Muscle of leg (tissue), 11 donors: ENCODE data around the gene SIRT7. TPM values are rescaled to one million over a fixed set of nuclear protein-coding genes. Genes with fewer than 3 reads are reported as not detected.

ENCODE experiments used
- DNase-seq: peaks from one replicate; pipeline ENCODE4 v3.0.0; 2013
- H3K27ac ChIP-seq: one replicate; pipeline ENCODE4 v1.5.1; 2013; ENCODE audit warnings: mild to moderate bottlenecking, low read length, control low read depth
- H3K27me3 ChIP-seq: one replicate; pipeline ENCODE4 v1.6.1; 2013; ENCODE audit warnings: low read length; ENCODE audit not compliant: control insufficient read depth, insufficient read depth
- H3K36me3 ChIP-seq: one replicate; pipeline ENCODE4 v1.6.1; 2013; ENCODE audit warnings: low read length; ENCODE audit not compliant: control insufficient read depth, insufficient read depth
- H3K4me1 ChIP-seq: one replicate; pipeline ENCODE4 v1.6.1; 2013; ENCODE audit warnings: low read length; ENCODE audit not compliant: control insufficient read depth, insufficient read depth
- H3K4me3 ChIP-seq: one replicate; pipeline ENCODE4 v1.5.1; 2013; ENCODE audit warnings: low read length, control low read depth
- H3K9me3 ChIP-seq: replicated peaks from 2 replicates; pipeline ENCODE4 v1.6.1; 2013; ENCODE audit warnings: low read depth, low read length; ENCODE audit not compliant: control insufficient read depth
- WGBS: methylation state at CpG from one replicate; pipeline ENCODE4 v1.1.5; 2013; ENCODE audit warnings: missing lambda C conversion rate; ENCODE audit not compliant: insufficient coverage; 5-methylcytosine and 5-hydroxymethylcytosine counted together
- polyA plus RNA-seq, 8 donors: library from polyadenylated mRNA; unstranded; fragments of 120-200 nt; gene quantifications; one replicate each; pipeline versions ENCODE4 v1.2.1 to v1.2.3, GENCODE V29; 2013; ENCODE audit warnings: inconsistent platforms in 1 of 8, low replicate concordance in 1 of 8; ENCODE audit not compliant: insufficient read length in 8 of 8, insufficient read depth in 1 of 8
- total RNA-seq: library from RNA; stranded (reverse); fragments of 120-200 nt; gene quantifications from one replicate; pipeline ENCODE4 v1.2.4, GENCODE V29; 2013

SIRT7 gene
- total and polyA plus RNA-seq, 9 donors: 6.0 to 9.7 (median 8.3) TPM

- under 1% methylated on average over 40 of the region's 40 CpGs for WGBS
- H3K9me3 ChIP-seq: no peaks in the 10 kb centered on the region
- peaks cover 67% of the 10 kb centered on the region for H3K36me3 ChIP-seq
- peaks cover 26% of the 10 kb centered on the region for H3K4me1 ChIP-seq
- no peak for DNase-seq
- peak overlapping the region; percentile 66 for H3K27ac ChIP-seq
- H3K27me3 ChIP-seq: no peaks in the 10 kb centered on the region
- H3K4me3 ChIP-seq: peak overlapping the region; percentile 62
Observed at GRCh38 chr17:81891303-81891552, 26.7 kb downstream of the SIRT7 start.

GRCh38 chr17:81890447-81891302 lies 27.3 kb downstream of the SIRT7 start:
- DNase-seq: no peak
- Histone ChIP-seq H3K4me1 (peaks cover 31% of the 10 kb centered on the region), H3K27ac (peak overlapping the region; percentile 66), H3K9me3 (no peaks in the 10 kb centered on the region), H3K27me3 (no peaks in the 10 kb centered on the region), H3K36me3 (peaks cover 69% of the 10 kb centered on the region), H3K4me3 (peak overlapping the region; percentile 62)
- 9% methylated on average over 58 of the region's 69 CpGs for WGBS

GRCh38 chr17:81889602-81890001 lies 28.4 kb downstream of the SIRT7 start:
- no peak overlapping the region for H3K27ac ChIP-seq
- H3K4me1 ChIP-seq: peaks cover 42% of the 10 kb centered on the region
- no peaks in the 10 kb centered on the region for H3K9me3 ChIP-seq
- WGBS: 85% methylated on average over 5 of the region's 9 CpGs
- DNase-seq: no peak
- H3K4me3 ChIP-seq: no peak overlapping the region
- no peaks in the 10 kb centered on the region for H3K27me3 ChIP-seq
- H3K36me3 ChIP-seq: peaks cover 72% of the 10 kb centered on the region

GRCh38 chr17:81888988-81889595 lies 28.9 kb downstream of the SIRT7 start:
- Histone ChIP-seq H3K36me3 (peaks cover 72% of the 10 kb centered on the region), H3K27me3 (no peaks in the 10 kb centered on the region), H3K4me1 (peaks cover 46% of the 10 kb centered on the region), H3K27ac (no peak overlapping the region), H3K9me3 (no peaks in the 10 kb centered on the region), H3K4me3 (no peak overlapping the region)
- DNase-seq: no peak
- 93% methylated on average over 13 of the region's 16 CpGs for whole genome bisulfite sequencing

GRCh38 chr17:81888105-81888987 lies 29.6 kb downstream of the SIRT7 start:
- H3K4me1 ChIP-seq: peaks cover 46% of the 10 kb centered on the region
- H3K27ac ChIP-seq: no peak overlapping the region
- H3K36me3 ChIP-seq: peaks cover 69% of the 10 kb centered on the region
- no peaks in the 10 kb centered on the region for H3K9me3 ChIP-seq
- 88% methylated on average over 28 of the region's 44 CpGs for WGBS
- H3K4me3 ChIP-seq: no peak overlapping the region
- DNase-seq: no peak
- H3K27me3 ChIP-seq: no peaks in the 10 kb centered on the region

- 80% methylated on average over 11 of the region's 11 CpGs for WGBS
- peaks cover 78% of the 10 kb centered on the region for H3K36me3 ChIP-seq
- H3K4me3 ChIP-seq: no peak overlapping the region
- H3K9me3 ChIP-seq: no peaks in the 10 kb centered on the region
- peak; percentile 42 for DNase-seq
- no peaks in the 10 kb centered on the region for H3K27me3 ChIP-seq
- peaks cover 39% of the 10 kb centered on the region for H3K4me1 ChIP-seq
- peak overlapping the region; percentile 87 for H3K27ac ChIP-seq
Observed at GRCh38 chr17:81885869-81886548, 32.0 kb downstream of the SIRT7 start.

GRCh38 chr17:81885454-81885853 lies 32.5 kb downstream of the SIRT7 start:
- 82% methylated on average over 10 of the region's 10 CpGs for WGBS
- peak; percentile 45 for DNase-seq

GRCh38 chr17:81884968-81885367 lies 33.0 kb downstream of the SIRT7 start:
- peaks cover 30% of the 10 kb centered on the region for H3K4me1 ChIP-seq
- H3K9me3 ChIP-seq: no peaks in the 10 kb centered on the region
- peaks cover 72% of the 10 kb centered on the region for H3K36me3 ChIP-seq
- no peaks in the 10 kb centered on the region for H3K27me3 ChIP-seq
- peak overlapping the region; percentile 87 for H3K27ac ChIP-seq
- 88% methylated on average over 5 of the region's 5 CpGs for WGBS
- no peak overlapping the region for H3K4me3 ChIP-seq
- DNase-seq: no peak

More at GRCh38 chr17:81885454-81885853, 32.5 kb downstream of the SIRT7 start:
- Histone ChIP-seq H3K4me3 (no peak overlapping the region), H3K27ac (peak overlapping the region; percentile 87), H3K4me1 (peaks cover 35% of the 10 kb centered on the region), H3K27me3 (no peaks in the 10 kb centered on the region), H3K9me3 (no peaks in the 10 kb centered on the region), H3K36me3 (peaks cover 77% of the 10 kb centered on the region)

GRCh38 chr17:81884520-81884919 lies 33.5 kb downstream of the SIRT7 start:
- Histone ChIP-seq H3K27ac (peak overlapping the region; percentile 87), H3K36me3 (peaks cover 71% of the 10 kb centered on the region)
- DNase-seq: no peak

More at GRCh38 chr17:81884520-81884919, 33.5 kb downstream of the SIRT7 start:
- H3K9me3 ChIP-seq: no peaks in the 10 kb centered on the region
- peaks cover 26% of the 10 kb centered on the region for H3K4me1 ChIP-seq
- WGBS: 56% methylated on average over 11 of the region's 11 CpGs
- no peaks in the 10 kb centered on the region for H3K27me3 ChIP-seq
- no peak overlapping the region for H3K4me3 ChIP-seq
